Measurements from ENCODE around the gene TAF6.

The TAF6 gene

DNA sequence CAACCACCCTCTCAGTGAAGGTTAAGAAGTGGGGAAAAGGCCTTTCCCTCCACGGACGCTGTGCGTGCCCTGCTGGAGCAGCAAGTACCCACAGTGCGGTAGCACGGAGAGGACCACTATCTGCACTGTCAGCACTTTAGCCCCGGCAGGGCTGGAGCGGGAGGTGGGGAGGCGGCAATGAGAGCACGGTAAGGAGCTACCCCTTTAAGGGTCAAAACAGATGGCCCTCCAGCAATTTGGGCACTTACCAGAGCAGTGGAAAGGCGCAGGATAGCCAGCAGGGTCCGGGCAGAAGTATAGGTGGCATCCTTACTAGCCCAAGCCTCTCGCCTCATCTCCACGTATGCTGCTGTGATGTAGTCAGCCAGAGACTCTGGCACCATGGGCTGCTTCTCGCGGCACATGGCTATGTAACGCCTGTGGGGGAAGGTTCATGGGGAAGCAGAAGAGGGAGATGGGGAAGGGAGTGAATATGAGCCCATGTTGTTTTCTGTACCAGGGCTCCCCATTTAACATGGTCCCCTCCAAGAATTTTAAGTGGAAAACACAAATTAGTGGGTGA is 25.2 kb downstream of the TAF6 start:
- no peak for DNase-seq (ENCODE audit: low read depth in 2 of 2)

DNA sequence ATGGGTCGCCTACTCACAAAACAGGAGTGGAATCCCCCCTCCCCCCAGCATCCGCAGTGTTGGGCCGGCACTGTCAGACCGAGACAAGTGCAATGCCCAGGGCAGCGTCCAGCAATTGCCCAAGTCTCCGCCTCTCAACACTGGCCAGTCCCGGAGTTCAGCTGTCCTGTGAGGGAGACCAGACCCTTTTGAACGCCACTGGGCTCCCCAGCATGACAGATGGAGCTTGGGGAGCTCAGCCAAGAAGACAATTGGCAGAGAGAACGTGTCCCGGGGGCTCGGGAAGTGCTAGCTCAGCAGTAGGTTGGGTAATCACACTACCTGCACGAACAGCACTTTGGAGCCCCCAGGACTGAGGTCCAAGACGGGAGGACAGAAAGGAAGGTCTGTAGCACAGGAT is 25.7 kb downstream of the TAF6 start:
- no peak for DNase-seq (ENCODE audit: low read depth in 2 of 2)

DNA sequence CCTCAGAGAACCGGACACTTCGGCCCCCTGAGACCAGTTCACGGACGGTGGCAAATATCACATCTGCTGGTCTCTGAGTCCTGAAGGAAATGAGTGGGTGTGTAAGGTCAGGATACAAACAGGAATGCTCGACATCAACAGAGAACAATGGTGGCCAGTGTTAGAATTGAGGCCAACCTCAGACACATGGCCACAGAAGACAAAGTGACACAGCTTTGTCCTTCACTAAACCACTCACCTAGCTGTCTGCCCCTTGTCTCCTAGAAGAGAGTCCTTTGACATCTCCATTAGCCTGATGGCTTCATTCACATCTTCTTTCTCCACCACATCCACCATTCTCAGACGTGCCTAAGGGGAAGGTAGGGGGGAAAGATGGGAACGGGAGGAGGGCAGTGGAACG is 26.1 kb downstream of the TAF6 start:
- DNase-seq (ENCODE audit: low read depth in 2 of 2): no peak

DNA sequence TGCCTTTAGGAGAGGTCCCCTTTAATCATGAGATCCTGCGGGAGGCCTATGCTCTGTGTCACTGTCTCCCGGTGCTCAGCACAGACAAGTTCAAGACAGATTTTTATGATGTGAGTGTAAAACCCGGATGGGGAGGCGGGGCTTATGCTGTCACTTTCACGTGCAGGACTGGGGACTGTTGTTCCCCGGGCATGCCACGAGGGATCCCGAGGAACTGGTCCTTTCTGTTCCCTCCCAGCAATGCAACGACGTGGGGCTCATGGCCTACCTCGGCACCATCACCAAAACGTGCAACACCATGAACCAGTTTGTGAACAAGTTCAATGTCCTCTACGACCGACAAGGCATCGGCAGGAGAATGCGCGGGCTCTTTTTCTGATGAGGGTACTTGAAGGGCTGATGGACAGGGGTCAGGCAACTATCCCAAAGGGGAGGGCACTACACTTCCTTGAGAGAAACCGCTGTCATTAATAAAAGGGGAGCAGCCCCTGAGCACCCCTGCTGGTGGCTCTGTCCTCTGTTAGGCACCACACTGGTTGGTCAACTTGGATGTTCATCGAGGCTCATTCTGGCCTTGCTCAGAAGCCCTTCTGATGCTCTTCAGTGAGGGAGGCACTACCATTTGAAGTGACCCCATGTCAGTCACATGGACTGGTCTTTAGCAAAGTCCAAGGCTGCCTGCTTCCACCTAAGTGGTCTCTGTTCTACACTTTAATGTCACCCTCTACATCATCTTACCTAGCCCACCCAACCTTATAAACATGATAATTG is 27.6 kb downstream of the TAF6 start:
- no peak for DNase-seq (ENCODE audit: low read depth in 2 of 2)

DNA sequence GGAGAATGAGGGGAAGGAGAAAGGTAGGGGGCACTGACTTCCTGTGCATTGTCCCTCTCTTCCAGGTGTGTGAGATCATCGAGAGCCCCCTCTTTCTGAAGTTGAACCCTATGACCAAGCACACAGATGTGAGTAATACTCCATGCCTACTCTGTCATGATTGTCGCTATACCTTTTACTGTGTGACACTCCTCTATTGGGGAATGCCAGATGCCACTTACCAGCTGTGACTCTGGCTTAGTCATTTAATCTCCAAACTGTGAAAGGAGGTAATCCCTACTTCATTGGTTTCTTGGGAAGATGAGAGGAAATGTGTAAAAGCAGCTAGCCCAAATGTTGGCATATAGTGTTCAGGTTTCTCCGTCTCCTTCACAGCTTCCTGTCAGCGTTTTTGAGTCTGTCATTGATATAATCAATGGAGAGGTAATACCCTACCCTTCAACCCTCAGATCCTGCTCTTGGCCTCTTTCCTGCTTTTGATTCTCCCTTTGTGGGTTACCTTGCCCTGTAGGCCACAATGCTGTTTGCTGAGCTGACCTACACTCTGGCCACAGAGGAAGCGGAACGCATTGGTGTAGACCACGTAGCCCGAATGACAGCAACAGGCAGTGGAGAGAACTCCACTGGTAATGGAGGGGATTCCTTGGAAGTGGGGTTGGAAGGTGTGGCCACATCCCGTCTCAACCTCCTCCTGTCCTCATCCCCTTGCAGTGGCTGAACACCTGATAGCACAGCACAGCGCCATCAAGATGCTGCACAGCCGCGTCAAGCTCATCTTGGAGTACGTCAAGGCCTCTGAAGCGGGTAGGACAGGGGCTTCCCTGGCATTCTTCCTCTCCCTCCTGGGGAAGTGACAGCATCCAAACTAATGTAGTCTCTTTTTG is 28.4 kb downstream of the TAF6 start:
- DNase-seq (ENCODE audit: low read depth in 2 of 2): no peak

DNA sequence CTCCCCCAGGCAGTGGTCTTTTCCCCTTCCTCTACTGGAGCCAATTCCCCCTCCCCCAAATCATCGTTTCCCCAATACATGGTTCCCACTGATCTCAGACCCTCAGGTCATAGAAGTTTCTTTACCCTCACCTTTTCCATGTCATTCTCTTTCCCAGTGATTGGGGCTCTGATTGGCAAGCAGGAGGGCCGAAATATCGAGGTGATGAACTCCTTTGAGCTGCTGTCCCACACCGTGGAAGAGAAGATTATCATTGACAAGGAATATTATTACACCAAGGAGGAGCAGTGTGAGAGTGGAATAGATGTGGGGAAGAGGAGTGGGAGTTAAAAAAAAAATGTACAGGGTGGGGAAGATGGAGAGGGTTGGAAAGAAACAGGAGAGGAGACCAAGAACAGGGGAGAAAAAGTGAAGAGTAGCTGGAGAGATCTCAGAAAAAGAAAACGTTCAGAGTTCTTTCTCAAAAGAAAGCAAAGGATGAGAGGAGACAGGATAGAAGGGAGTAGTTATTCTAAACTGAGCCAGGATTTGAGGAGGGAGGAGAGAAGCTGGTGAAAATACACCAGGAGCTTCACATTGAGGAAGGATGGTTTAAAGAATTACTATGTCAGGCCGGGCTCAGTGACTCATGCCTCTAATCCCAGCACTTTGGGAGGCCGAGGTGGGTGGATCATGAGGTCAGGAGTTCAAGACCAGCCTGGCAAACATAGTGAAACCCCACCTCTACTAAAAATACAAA is 29.5 kb downstream of the TAF6 start:
- no peak for DNase-seq (ENCODE audit: low read depth in 2 of 2)

- peak; percentile 75 for DNase-seq (ENCODE audit: low read depth in 2 of 2)
Measured at GRCh38 chr7:100088621-100089457, 30.3 kb downstream of the TAF6 start, which contains the start of gene COPS6. COPS6 (plus strand) TSS chr7:100088969; CDS start chr7:100088991, 22 bp downstream.

DNA sequence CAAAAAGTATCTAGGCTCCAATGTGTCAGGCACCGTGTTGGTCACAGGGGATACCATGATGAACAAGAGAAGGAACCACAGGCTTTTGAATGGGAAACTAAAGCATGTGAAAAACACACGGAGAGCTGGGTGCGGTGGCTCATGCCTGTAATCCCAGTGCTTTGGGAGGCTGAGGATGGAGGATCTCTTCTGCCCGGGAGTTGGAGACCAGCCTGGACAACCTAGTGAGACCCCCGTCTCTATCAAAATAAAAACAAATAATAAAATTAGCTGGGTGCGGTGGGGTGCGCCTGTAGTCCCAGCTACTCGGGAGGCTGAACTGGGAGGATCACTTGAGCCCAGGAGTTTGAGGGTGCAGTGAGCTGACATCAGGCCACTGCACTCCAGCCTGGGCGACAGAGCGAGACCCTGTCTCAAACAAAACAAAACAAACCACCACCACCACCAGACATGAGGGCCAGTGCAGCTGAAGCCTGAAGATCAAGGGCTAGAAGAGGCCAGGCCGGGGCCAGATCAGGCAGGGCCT is 31.0 kb downstream of the TAF6 start:
- no peak for DNase-seq (ENCODE audit: low read depth in 2 of 2)

DNA sequence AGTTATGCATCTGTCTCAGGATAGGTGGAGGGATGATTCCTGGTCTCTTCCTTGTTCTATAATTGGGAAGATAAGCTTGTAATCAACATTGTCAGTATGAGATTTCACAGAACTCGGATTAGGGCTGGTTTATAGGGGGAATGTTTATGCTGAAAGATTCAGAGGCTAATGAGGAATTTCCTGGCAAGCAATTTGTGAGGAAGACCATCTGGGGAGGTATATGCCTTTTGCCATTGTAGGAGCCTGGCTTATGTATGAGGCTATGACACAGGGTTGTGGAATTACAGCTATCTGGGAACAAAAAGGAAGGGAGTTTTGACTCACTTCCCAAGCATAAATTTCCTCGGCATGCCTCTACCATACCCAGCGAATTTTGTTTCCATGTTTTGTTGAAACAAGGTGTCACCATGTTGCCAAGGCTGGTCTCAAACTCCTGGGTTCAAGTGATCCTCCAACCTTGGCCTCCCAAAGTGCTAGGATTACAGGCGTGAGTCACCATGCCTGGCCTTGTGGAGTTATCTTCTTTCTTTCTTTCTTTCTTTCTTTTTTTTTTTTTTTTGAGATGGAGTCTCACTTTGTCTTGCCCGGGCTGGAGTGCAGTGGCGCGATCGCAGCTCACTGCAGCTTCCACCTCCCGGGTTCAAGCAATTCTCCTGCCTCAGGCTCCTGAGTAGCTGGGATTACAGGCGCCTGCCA is 32.0 kb downstream of the TAF6 start:
- no peak for DNase-seq (ENCODE audit: low read depth in 2 of 2)

DNA sequence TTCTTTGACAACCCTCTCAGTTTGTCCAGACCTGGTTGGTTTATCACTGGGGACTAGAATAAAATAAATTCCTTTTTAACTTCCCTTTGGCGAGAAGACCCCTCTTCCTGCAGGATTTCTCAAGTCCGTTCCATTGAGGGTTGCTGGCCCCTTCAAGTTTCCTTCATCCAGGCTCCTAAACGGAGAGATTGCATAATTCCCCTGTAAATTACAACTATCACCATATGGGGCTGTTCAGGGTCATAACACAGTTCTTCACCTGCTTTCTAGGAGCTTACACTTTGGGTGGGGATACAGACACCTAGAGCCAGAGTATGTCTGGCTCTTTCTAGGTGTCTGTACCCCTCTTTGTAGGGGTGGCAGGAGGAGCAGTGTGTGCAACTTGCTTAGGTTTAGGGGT is 33.6 kb downstream of the TAF6 start:
- DNase-seq (ENCODE audit: low read depth in 2 of 2): no peak

- no peak for DNase-seq (ENCODE audit: low read depth in 2 of 2)
Measured at GRCh38 chr7:100082978-100083377, 36.2 kb downstream of the TAF6 start.

GRCh38 chr7:100081535-100082102 is 37.5 kb downstream of the TAF6 start, which contains the start of gene ZNF3:
ZNF3 (minus strand) TSS chr7:100081723; CDS start chr7:100077357, 4,366 bp downstream.
- peak; percentile 91 to 95 for DNase-seq (ENCODE audit: low read depth in 2 of 2)

DNA sequence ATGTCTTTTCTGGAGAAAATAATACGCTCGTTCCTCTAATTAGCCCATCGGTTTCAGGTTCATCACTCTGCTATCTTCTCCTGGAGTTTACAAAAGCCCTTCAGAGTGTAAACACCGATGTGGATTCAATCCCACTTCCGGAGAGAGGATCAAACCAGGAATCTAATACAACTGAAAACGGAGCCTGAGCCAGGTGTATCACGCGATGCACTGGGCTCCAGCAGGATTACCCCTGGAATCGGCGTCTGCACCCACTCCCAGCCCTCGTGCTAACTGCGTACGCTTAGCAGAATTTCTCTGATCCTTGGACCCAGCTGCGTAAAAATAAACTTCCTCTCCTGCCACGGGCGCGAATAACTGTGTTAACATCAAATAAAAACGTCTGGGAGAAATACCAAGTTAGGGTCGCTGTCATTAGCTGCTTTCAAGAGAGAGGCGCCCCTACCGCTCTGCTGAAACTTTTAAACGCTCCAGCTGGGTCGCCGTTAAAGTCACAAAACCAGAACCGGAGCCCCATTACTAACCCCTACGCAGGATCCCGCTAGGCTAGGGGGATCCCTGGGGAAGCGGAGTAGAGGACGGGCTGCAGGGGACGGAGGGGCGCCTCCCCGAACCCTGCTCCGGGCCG is 38.1 kb downstream of the TAF6 start:
- DNase-seq (ENCODE audit: low read depth in 2 of 2): no peak

- DNase-seq (ENCODE audit: low read depth in 2 of 2): no peak
Measured at GRCh38 chr7:100079024-100079560, 40.1 kb downstream of the TAF6 start.

DNA sequence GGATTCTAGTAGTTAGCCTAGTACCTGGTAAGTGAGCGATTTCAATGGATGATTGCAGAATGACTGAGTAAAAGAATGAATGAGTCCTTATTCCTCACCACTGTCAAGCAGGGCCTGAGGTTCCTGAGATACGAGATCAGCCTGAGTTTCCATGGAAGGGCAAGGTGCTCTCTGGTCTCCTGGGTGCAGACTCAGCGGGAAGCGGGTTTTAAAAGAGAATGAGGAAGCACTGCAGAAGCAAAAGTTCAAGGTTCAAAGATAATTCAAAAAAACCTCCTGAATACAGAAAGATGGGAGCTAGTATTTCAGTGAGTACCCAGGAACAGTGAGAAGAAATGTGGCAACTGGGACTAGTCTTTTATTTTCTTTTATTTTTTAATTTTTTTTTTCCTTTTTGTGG is 42.0 kb downstream of the TAF6 start:
- DNase-seq (ENCODE audit: low read depth in 2 of 2): no peak

DNA sequence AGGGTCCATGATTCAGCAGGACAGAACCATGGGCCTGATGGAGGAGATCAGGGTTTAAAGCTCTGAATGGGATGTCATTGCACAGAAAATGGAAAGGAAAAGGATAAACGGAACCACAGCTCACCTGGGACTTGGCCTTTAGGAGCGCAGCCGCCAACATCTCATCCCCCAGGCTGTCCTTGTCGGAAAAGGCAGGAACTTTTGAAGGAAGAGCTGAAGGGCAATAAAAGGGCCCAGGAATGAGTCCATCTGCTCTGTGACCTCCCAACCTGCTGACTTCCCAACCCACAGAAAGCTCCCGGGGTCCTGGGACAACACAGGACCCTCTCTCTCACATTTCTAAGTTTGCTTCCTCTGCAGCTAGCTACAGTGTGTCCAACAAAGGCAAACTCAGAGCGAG is 43.7 kb downstream of the TAF6 start:
- no peak for DNase-seq (ENCODE audit: low read depth in 2 of 2)

- DNase-seq (ENCODE audit: low read depth in 2 of 2): no peak
Measured at GRCh38 chr7:100074841-100075240, 44.3 kb downstream of the TAF6 start.

GRCh38 chr7:100072462-100072861 is 46.7 kb downstream of the TAF6 start:
- DNase-seq (ENCODE audit: low read depth in 2 of 2): no peak
